HG03097 (cell line): ENCODE measurements around the gene AACS.
A peak's percentile ranks its signal among the peaks of the same experiment; 100 is the strongest.

Source experiments
- ATAC-seq: cut with Tn5 transposase; IDR thresholded peaks from one replicate; pipeline ENCODE4 v1.9.1; 2021; ENCODE audit not compliant: unreplicated experiment, low FRiP score

AACS gene

GRCh38 chr12:125183187-125184067, 118.2 kb downstream of the AACS start:
- peak; percentile 72 for ATAC-seq

GRCh38 chr12:125184213-125184967, 119.2 kb downstream of the AACS start:
- ATAC-seq: no peak

GRCh38 chr12:125185311-125185739, 120.1 kb downstream of the AACS start:
- no peak for ATAC-seq

GRCh38 chr12:125185740-125186470, 120.7 kb downstream of the AACS start, which contains the start of gene TMEM132B:
TSS of gene TMEM132B (plus strand) at chr12:125186386.
- ATAC-seq: no peak

GRCh38 chr12:125186471-125187147, 121.4 kb downstream of the AACS start:
- ATAC-seq: no peak

- no peak for ATAC-seq
Observed at GRCh38 chr12:125187148-125187745, 122.0 kb downstream of the AACS start.

GRCh38 chr12:125187780-125188741, 122.8 kb downstream of the AACS start:
- no peak for ATAC-seq

GRCh38 chr12:125189015-125189414, 123.8 kb downstream of the AACS start:
- no peak for ATAC-seq

- ATAC-seq: no peak
Observed at GRCh38 chr12:125189502-125189901, 124.3 kb downstream of the AACS start.

- ATAC-seq: no peak
Observed at GRCh38 chr12:125191361-125192087, 126.3 kb downstream of the AACS start.

GRCh38 chr12:125192690-125193221, 127.5 kb downstream of the AACS start:
- ATAC-seq: no peak
